Muscle layer of duodenum (tissue), 2 donors: ENCODE results near the gene YPEL5.
"Not testable (repeated sequence)": the region's sequence is repeated elsewhere in the genome, so short reads cannot be mapped to it uniquely, and the experiment has no call there.

Experiments
- H3K27ac ChIP-seq: one replicate; pipeline ENCODE4 v1.7.0; 2013; ENCODE audit warnings: mild to moderate bottlenecking, low read length
- H3K27me3 ChIP-seq: one replicate; pipeline ENCODE4 v1.7.0; 2013; ENCODE audit warnings: low read depth, mild to moderate bottlenecking, control low read depth, low read length
- H3K36me3 ChIP-seq, 2 donors: one replicate each; pipeline ENCODE4 v1.7.0; 2013; ENCODE audit warnings: low read length in 2 of 2, control low read depth in 1 of 2, mild to moderate bottlenecking in 1 of 2; ENCODE audit not compliant: insufficient read depth in 2 of 2, control insufficient read depth in 1 of 2
- H3K4me1 ChIP-seq, 2 donors: one replicate each; pipeline ENCODE4 v1.7.0; 2013; ENCODE audit warnings: low read length in 2 of 2, mild to moderate bottlenecking in 2 of 2, control low read depth in 1 of 2, moderate library complexity in 1 of 2; ENCODE audit not compliant: insufficient read depth in 2 of 2, control insufficient read depth in 1 of 2
- H3K4me3 ChIP-seq, 2 donors: one replicate each; pipeline ENCODE4 v1.7.0; 2013; ENCODE audit warnings: low read length in 2 of 2, low read depth in 1 of 2, mild to moderate bottlenecking in 1 of 2
- H3K9me3 ChIP-seq, 2 donors: one replicate each; pipeline ENCODE4 v1.7.0; 2013; ENCODE audit warnings: low read length in 2 of 2, control low read depth in 1 of 2, mild to moderate bottlenecking in 1 of 2; ENCODE audit not compliant: control insufficient read depth in 1 of 2
- donor health status: healthy.

The YPEL5 gene

GRCh38 chr2:30111186-30111585 is 35.6 kb upstream of the YPEL5 start:
- H3K27me3 ChIP-seq, H3K4me1 ChIP-seq, H3K27ac ChIP-seq, H3K36me3 ChIP-seq, H3K9me3 ChIP-seq, H3K4me3 ChIP-seq: not testable (repeated sequence)

DNA sequence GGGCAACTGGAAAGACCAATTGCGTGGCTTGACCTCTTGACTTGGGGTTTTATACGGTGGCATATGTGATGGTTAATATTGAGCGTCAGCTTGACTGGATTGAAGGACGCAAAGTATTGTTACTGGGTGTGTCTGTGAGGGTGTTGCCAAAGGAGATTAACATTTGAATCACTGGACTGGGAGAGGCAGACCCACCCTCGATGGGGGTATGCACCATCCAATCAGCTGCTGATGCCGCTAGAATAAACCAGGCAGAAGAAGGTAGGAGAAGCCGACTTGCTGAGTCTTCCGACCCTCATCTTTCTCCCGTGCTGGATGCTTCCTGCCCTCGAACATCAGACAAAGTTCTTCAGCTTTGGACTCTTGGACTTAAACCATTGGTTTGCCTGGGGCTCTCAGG is 34.2 kb upstream of the YPEL5 start:
- Histone ChIP-seq H3K27me3 (no peaks in the 10 kb centered on the region), H3K4me3 (no peak overlapping the region), H3K4me1 (peaks cover 0 to 3% of the 10 kb centered on the region in 2 donors), H3K9me3 (no peaks in the 10 kb centered on the region), H3K27ac (no peak overlapping the region), H3K36me3 (no peaks in the 10 kb centered on the region)

DNA sequence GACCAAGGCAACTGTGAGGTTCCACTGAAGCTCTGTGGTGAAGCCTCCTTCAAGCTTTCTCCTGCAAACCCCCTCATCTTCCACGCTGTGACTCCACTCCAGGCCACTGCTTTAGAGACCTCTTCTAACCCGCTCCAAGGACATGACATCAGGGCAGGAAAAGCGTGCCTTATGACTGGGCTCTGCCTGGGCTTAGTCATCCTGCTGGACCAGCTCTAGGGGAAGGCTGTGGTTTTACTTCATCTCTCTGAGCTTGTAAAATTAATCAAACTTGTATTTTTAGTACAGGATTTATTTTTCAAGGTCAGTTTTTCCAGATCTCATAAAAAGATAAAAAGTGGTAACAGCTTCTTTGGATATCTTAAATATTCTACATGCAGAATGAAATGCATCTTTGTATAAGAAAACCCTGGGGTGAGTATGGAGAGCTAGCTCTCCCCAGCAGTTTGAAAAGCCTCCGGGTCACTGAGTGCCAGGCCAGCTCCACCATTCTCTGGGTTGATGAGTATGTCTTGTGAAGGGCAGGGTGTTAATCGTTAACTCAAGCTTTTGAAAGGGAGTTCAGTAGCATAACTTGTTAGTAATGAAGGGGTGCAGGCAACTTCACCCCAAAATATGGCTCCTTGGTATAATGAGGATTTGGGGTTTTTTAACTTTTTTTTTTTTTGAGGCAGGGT is 33.1 kb upstream of the YPEL5 start:
- Histone ChIP-seq H3K36me3 (no peaks in the 10 kb centered on the region), H3K4me1 (peaks cover 0 to 3% of the 10 kb centered on the region in 2 donors), H3K27me3 (no peaks in the 10 kb centered on the region), H3K9me3 (no peaks in the 10 kb centered on the region), H3K27ac (no peak overlapping the region), H3K4me3 (no peak overlapping the region)

DNA sequence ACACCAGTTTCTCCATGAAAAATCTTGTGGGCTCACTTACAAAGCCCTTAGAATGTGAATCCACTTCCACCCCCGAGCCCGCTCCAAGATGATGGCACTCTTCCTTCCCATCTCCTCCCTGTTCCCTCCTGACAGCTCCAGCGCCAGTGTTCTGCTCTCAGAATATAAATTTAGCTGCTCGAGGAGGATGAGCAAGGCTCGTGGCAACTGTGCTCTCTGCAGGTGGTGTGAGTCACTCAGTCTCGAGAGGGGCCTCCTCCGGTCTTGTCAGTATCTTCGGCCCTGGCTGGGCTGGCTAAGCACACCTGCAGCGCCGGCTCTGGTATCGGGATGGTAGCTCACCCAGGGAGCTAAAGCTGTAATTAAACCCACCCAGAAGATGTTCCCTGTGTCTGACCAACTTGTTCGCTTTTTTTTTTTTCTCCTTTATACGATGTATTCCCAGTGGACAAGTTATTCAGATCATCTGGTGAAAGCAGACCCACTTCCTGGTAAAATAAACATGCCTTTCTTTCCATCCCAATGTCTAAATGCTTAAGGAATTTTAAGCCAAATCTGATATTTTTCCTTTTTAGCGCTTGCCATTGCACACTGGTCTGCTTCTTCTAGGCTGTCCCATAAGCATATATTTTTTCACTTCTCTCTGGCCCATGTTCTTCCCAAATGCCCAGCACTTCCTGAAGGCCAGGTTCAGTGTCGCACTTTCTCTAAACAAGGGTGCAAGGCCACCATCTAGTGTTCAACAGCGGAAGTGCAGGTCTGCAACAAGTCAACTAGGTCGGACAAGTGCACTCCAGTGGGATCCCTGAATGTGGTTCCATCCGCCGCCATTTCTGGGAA is 31.4 kb upstream of the YPEL5 start:
- Histone ChIP-seq H3K27ac (no peak overlapping the region), H3K4me1 (peaks cover 0 to 3% of the 10 kb centered on the region in 2 donors), H3K9me3 (no peaks in the 10 kb centered on the region), H3K4me3 (no peak overlapping the region), H3K36me3 (no peaks in the 10 kb centered on the region), H3K27me3 (no peaks in the 10 kb centered on the region)

DNA sequence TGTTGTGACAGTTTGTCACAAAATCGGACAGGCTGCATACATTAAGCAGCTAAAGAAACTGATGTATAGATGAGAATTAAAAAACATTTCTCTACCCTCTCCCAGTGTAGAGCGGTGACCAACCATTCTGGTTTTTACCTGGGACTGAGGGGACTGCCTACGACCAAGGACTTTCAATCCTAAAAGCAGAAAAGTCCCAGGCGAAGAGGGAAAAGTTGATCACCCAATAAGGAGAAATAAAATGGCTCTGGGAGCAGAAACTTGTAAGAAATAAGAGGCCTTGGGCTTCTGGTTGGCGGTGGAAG is 30.9 kb upstream of the YPEL5 start:
- Histone ChIP-seq H3K9me3 (no peaks in the 10 kb centered on the region), H3K27me3 (no peaks in the 10 kb centered on the region), H3K4me1 (peaks cover 0 to 3% of the 10 kb centered on the region in 2 donors), H3K36me3 (no peaks in the 10 kb centered on the region), H3K4me3 (no peak overlapping the region), H3K27ac (no peak overlapping the region)

GRCh38 chr2:30122362-30122761 is 24.4 kb upstream of the YPEL5 start:
- Histone ChIP-seq H3K36me3 (no peaks in the 10 kb centered on the region), H3K27ac (no peak overlapping the region), H3K4me1 (no peaks in the 10 kb centered on the region), H3K27me3 (no peaks in the 10 kb centered on the region), H3K9me3 (no peaks in the 10 kb centered on the region), H3K4me3 (no peak overlapping the region)

DNA sequence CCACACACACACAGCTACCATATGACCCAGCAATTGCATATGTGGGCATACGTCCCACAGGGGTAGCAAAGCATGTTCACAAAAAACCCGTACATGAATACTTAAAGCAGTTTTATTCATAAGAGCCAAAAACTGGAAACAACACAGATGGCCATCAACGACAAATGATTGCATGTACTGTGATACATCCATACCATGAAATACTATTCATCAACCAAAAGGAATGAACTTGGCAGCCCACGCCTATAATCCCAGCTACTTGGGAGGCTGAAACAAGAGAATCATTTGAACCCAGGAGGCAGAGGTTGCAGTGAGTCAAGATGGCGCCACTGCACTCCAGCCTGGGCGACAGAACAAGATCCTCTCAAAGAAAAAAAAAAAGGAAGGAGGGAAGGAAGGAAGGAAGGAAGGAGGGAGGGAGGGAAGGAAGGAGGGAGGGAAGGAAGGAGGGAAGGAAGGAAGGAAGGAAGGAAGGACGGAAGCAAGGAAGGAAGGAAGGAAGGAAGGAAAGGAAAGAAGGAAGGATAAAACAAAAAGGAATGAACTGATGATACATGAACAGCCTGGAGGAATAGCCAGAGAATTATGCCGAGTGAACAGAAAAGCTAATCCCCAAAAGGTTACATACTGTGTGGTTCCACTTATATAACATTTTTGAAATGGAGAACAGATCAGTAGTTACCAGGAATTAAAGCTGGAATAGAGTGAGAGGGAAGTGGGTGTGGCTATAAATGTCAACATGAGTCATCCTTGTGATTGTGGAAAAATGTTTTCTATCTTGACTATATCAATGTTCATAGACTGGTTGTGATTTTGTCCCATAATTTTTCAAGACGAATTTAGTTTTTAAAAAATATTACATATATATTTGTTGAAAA is 19.6 kb upstream of the YPEL5 start:
- no peak overlapping the region for H3K27ac ChIP-seq

DNA sequence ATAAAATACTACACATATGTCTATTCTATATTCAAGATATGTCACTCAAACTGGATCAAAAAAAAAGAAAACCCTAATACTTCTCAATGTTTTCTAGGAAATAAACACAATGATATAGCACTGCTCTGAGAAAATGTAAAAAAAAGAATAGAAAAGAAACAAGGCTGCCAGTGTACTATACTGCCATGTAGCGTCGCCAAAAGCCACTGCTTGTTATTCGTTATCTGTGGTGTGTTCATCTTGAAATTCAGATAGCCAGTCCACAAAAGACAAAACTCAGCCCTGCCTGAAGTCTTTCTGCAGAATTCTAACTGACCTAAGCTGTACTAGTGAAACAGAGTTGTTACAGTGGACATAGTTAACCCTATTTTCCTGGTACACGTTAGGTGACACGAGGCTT is 12.2 kb upstream of the YPEL5 start:
- H3K27me3 ChIP-seq, result no peaks in the 10 kb centered on the region
- no peaks in the 10 kb centered on the region for H3K36me3 ChIP-seq
- H3K4me1 ChIP-seq, result no peaks in the 10 kb centered on the region
- no peaks in the 10 kb centered on the region for H3K9me3 ChIP-seq
- H3K4me3 ChIP-seq, result no peak overlapping the region
- H3K27ac ChIP-seq, result no peak overlapping the region

More for the DNA sequence above, 19.6 kb upstream of the YPEL5 start:
- Histone ChIP-seq H3K36me3 (no peaks in the 10 kb centered on the region), H3K4me1 (no peaks in the 10 kb centered on the region), H3K27me3 (no peaks in the 10 kb centered on the region), H3K9me3 (no peaks in the 10 kb centered on the region), H3K4me3 (no peak overlapping the region)

DNA sequence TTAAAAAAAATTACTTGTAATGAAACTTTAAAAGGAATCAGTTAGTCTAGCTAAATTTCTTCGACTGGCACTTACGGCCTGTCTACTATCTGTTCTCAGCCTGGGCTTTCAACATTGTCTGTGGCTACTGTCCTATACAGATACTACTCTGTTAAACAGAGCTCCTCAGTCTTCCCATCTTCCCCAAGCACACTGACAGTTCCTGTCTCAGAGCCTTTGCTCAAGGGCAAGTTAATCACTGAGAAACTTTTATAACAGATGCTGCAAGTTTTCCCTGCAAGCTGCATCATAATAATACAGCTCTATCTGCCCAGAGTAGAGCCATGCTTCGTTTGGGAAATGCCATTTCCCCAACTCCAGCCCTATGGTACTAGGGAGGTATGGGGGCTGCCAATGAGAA is 11.3 kb upstream of the YPEL5 start:
- Histone ChIP-seq H3K9me3 (no peaks in the 10 kb centered on the region), H3K4me1 (no peaks in the 10 kb centered on the region), H3K27ac (no peak overlapping the region), H3K27me3 (no peaks in the 10 kb centered on the region), H3K4me3 (no peak overlapping the region), H3K36me3 (no peaks in the 10 kb centered on the region)

- no peaks in the 10 kb centered on the region for H3K27me3 ChIP-seq
- no peaks in the 10 kb centered on the region for H3K4me1 ChIP-seq
- no peak overlapping the region for H3K27ac ChIP-seq
- no peak overlapping the region for H3K4me3 ChIP-seq
- H3K36me3 ChIP-seq, result no peaks in the 10 kb centered on the region
- H3K9me3 ChIP-seq, result no peaks in the 10 kb centered on the region
Observed at GRCh38 chr2:30136764-30137444, 9.9 kb upstream of the YPEL5 start.
